Esophagus squamous epithelium (tissue), 5 donors: ENCODE data around the gene GCM1. TPM values are rescaled to one million over a fixed set of nuclear protein-coding genes. Genes with fewer than 3 reads are reported as not detected.

ENCODE experiments used
- DNase-seq: peaks from one replicate; lab custom pipeline; 2025; lab: John Stamatoyannopoulos, UW
- H3K27ac ChIP-seq, 4 donors: fragments of 200-600 bp; sonication (generic); one replicate each; pipeline ENCODE4 v1.5.1; 2016 to 2019; ENCODE audit warnings: mild to moderate bottlenecking in 1 of 4
- H3K27me3 ChIP-seq, 4 donors: fragments of 200-600 bp; sonication (generic); 1 replicate in 3 of 4; 2 replicates in 1 of 4; pipeline versions ENCODE4 v1.5.1 to v1.6.0; 2017 to 2021; ENCODE audit warnings: antibody characterized with exemption in 1 of 4
- H3K36me3 ChIP-seq, 3 donors: fragments of 200-600 bp; sonication (generic); one replicate each; pipeline ENCODE4 v1.5.1; 2016 to 2019
- H3K4me1 ChIP-seq, 3 donors: fragments of 200-600 bp; sonication (generic); one replicate each; pipeline ENCODE4 v1.5.1; 2017 to 2019
- H3K4me3 ChIP-seq, 4 donors: fragments of 200-600 bp; sonication (generic); 1 replicate in 3 of 4; 2 replicates in 1 of 4; pipeline ENCODE4 v1.5.1; 2016 to 2019; ENCODE audit warnings: mild to moderate bottlenecking in 2 of 4, moderate library complexity in 1 of 4
- H3K9me3 ChIP-seq, 3 donors: fragments of 200-600 bp; sonication (generic); one replicate each; pipeline ENCODE4 v1.5.1; 2016 to 2019
- CTCF ChIP-seq, 6 experiments: fragments of 450-650 bp in 4 of 6; fragments of 200-600 bp in 2 of 6; sonication (generic) in 2 of 6; IDR thresholded peaks; one replicate each; pipeline ENCODE4 v1.5.1; 2016 to 2019; ENCODE audit warnings: antibody characterized with exemption in 6 of 6, mild to moderate bottlenecking in 4 of 6, moderate library complexity in 4 of 6
- POLR2A ChIP-seq, 4 donors: fragments of 450-650 bp; IDR thresholded peaks; one replicate each; pipeline ENCODE4 v1.6.1; 2017; ENCODE audit warnings: antibody characterized with exemption in 4 of 4, mild to moderate bottlenecking in 4 of 4, moderate library complexity in 3 of 4
- WGBS, 2 donors: methylation state at CpG; one replicate each; pipeline ENCODE4 v1.1.5; 2018; 5-methylcytosine and 5-hydroxymethylcytosine counted together
- intact Hi-C: fragments of 100-400 bp; cut with DNase I; formaldehyde crosslinking; loops from one replicate; pipeline ENCODE4 v1.15.0; 2022
- total RNA-seq, 4 donors: library from RNA; depleted of rRNA; stranded (reverse); fragments of >200 nt; gene quantifications; one replicate each; pipeline ENCODE4 v1.1.0, GENCODE V29; 2016
- donor health status: DM: yes; HTN: yes; CAD: no.

Gene GCM1
- total RNA-seq, 4 donors from 2014 or later = 0.08 TPM; not detected in 3

- DNase-seq = no peak
- WGBS, 2 donors = 0 to 10% methylated on average over 1 of the region's 1 CpG
- Histone ChIP-seq H3K4me3 (no peak overlapping the region), H3K27ac (peak overlapping the region in 3 of 4 donors; percentile 34 to 53 (median 49)), H3K4me1 (peaks cover 0 to 37% (median 10%) of the 10 kb centered on the region in 3 donors), H3K36me3 (no peaks in the 10 kb centered on the region), H3K27me3 (peaks cover 0 to 19% (median 0%) of the 10 kb centered on the region in 4 donors), H3K9me3 (peaks cover 0 to 4% (median 0%) of the 10 kb centered on the region in 3 donors)
- TF ChIP-seq POLR2A (IDR thresholded peaks at IDR 0.05) (no peak), CTCF (IDR thresholded peaks at IDR 0.05) (no peak)
- intact Hi-C loops = no loop called here
Measured at GRCh38 chr6:53112871-53113270, 35.8 kb downstream of the GCM1 start.

- TF ChIP-seq POLR2A (IDR thresholded peaks at IDR 0.05) (no peak), CTCF (IDR thresholded peaks at IDR 0.05) (no peak)
- Histone ChIP-seq H3K36me3 (no peaks in the 10 kb centered on the region), H3K9me3 (peaks cover 0 to 4% (median 0%) of the 10 kb centered on the region in 3 donors), H3K4me3 (no peak overlapping the region), H3K4me1 (peaks cover 0 to 41% (median 10%) of the 10 kb centered on the region in 3 donors), H3K27me3 (peaks cover 0 to 19% (median 0%) of the 10 kb centered on the region in 4 donors), H3K27ac (peak overlapping the region in 3 of 4 donors; percentile 34 to 53 (median 49))
- no peak for DNase-seq
- intact Hi-C loops = no loop called here
Measured at GRCh38 chr6:53112404-53112803, 36.2 kb downstream of the GCM1 start.

GRCh38 chr6:53111865-53112264, 36.8 kb downstream of the GCM1 start:
- Histone ChIP-seq H3K27ac (peak overlapping the region in 1 of 4 donors; percentile 49), H3K36me3 (no peaks in the 10 kb centered on the region), H3K4me1 (peaks cover 0 to 43% (median 10%) of the 10 kb centered on the region in 3 donors), H3K4me3 (no peak overlapping the region), H3K27me3 (peaks cover 0 to 19% (median 0%) of the 10 kb centered on the region in 4 donors), H3K9me3 (peaks cover 0 to 4% (median 0%) of the 10 kb centered on the region in 3 donors)
- TF ChIP-seq CTCF (IDR thresholded peaks at IDR 0.05) (no peak), POLR2A (IDR thresholded peaks at IDR 0.05) (no peak)
- intact Hi-C loops = no loop called here
- WGBS, 2 donors = 26 to 57% methylated on average over 6 of the region's 6 CpGs
- DNase-seq = no peak

- WGBS, 2 donors = 61 to 80% methylated on average over 1 to 2 of the region's 2 CpGs
- H3K9me3 ChIP-seq = no peaks in the 10 kb centered on the region
- no peaks in the 10 kb centered on the region for H3K36me3 ChIP-seq
- peaks cover 0 to 13% (median 0%) of the 10 kb centered on the region in 4 donors for H3K27me3 ChIP-seq
- no peak overlapping the region for H3K4me3 ChIP-seq
- intact Hi-C loops = no loop called here
- no peak for TF ChIP-seq POLR2A (IDR thresholded peaks at IDR 0.05)
- TF ChIP-seq CTCF (IDR thresholded peaks at IDR 0.05) = no peak
- no peak for DNase-seq
- H3K27ac ChIP-seq = no peak overlapping the region
- H3K4me1 ChIP-seq = peaks cover 0 to 43% (median 10%) of the 10 kb centered on the region in 3 donors
Measured at GRCh38 chr6:53109612-53110011, 39.0 kb downstream of the GCM1 start.

GRCh38 chr6:53107091-53107490, 41.5 kb downstream of the GCM1 start:
- no peaks in the 10 kb centered on the region for H3K27me3 ChIP-seq
- H3K36me3 ChIP-seq = peaks cover 0 to 21% (median 1%) of the 10 kb centered on the region in 3 donors
- H3K9me3 ChIP-seq = no peaks in the 10 kb centered on the region
- WGBS, 2 donors = 69 to 83% methylated on average over 4 of the region's 4 CpGs
- no peak for DNase-seq
- TF ChIP-seq CTCF (IDR thresholded peaks at IDR 0.05) = no peak
- no peak overlapping the region for H3K27ac ChIP-seq
- H3K4me1 ChIP-seq = peaks cover 0 to 26% (median 0%) of the 10 kb centered on the region in 3 donors
- H3K4me3 ChIP-seq = no peak overlapping the region
- intact Hi-C loops = no loop called here
